GM13976 (cell line): ENCODE measurements around the gene LRRC49.
A peak's percentile ranks its signal among the peaks of the same experiment; 100 is the strongest.

ENCODE experiments used
- DNase-seq: peaks from one replicate; pipeline ENCODE4 v3.0.0; 2012; ENCODE audit warnings: low spot score
- CTCF ChIP-seq: IDR thresholded peaks from 2 replicates; pipeline ENCODE4 v1.5.1; 2012; ENCODE audit warnings: borderline replicate concordance, mild to moderate bottlenecking; ENCODE audit not compliant: insufficient read depth; ENCODE audit errors: extremely low read depth, missing control alignments, control extremely low read depth
- in situ Hi-C: fragments of 300-500 bp; cut with MboI; formaldehyde crosslinking; loops from one replicate; pipeline ENCODE4 v1.12.0; 2022; ENCODE audit warnings: low sequenced_read_pairs, mixed read lengths, inconsistent platforms; ENCODE audit not compliant: unreplicated experiment

The LRRC49 gene

GRCh38 chr15:70880781-70881180 is 11.8 kb upstream of the LRRC49 start:
- DNase-seq, result no peak
- in situ Hi-C loops, result no loop called here
- TF ChIP-seq CTCF, result no peak

DNA sequence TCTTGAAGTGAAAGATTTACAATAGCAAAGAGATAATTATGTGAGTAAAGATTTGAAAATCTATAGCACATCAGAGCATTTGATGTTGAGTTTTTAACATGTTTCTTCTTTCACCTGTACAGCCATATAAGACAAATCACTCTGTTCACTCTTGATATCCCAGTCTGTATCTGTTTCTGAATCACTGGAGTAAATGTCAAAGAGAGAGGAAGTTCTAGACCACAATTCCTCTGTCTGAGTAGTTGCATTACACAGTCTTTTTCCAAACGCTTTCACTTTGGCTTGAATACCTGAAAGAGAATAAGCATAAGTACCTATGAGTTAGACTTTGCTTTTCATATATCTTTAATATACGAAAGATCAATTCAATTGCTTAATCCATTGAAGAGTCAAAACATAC is 10.3 kb upstream of the LRRC49 start:
- in situ Hi-C loops, result no loop called here
- no peak for DNase-seq
- TF ChIP-seq CTCF, result no peak

- in situ Hi-C loops, result no loop called here
- peak; percentile 43 for TF ChIP-seq CTCF
- peak; percentile 41 for DNase-seq
Observed at GRCh38 chr15:70892912-70893560, 410 bp downstream of the LRRC49 start.

GRCh38 chr15:70902107-70902506 is 9.5 kb downstream of the LRRC49 start:
- in situ Hi-C loops, result no loop called here
- no peak for DNase-seq
- TF ChIP-seq CTCF, result no peak

DNA sequence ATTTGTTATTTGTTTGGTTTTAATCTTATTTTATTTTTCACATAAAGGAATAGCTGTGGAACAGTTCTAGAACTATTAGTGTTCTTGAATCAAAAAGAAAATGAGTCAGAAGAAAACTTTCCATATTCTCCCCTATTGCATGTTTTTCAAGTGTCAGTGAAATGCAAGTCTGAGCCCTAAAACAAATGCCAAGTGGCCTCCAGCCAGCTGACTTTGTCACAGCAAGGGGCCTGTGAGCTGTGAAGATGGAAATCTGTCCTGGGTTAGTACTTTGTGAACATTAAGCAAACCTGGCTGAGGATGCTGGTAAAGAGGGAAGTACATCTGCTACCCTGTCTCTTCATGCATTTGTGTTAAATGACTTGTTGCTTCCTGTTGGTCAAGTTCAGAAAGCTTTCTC is 14.2 kb downstream of the LRRC49 start:
- in situ Hi-C loops, result no loop called here
- TF ChIP-seq CTCF, result no peak

DNA sequence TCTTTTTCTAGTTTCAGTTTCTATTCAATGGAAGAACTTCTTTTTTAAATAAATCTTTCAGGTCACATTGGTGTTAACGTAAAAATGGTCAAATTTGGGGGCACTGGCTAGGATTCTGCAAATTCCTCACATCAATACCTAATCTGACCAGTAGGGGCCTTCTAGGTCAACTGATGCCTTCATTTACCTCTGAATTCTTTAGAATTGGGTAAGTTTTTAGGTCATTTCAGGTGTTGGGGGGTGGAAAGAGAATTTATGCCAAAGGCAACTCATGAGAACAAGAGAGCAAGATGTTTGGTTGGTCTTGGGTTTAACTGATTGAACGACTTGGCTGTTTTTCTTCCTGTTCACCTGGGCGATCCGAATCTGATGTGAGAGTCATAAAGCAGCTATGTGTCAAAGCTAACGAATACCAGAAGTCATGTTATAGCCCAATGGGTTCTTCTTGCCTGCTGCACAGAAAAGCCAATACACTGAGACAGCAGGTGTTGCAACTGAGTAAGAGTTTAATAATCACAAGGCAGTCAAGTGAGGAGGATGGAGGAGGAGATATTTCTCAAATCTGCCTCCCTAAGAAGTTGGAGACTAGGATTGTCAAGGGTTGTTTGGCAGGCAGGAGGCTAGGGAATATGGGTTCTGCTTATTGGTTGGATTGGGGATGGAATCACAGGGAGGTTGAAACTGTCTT is 15.3 kb downstream of the LRRC49 start:
- DNase-seq, result no peak
- no peak for TF ChIP-seq CTCF
- in situ Hi-C loops, result no loop called here

More for the DNA sequence above, 14.2 kb downstream of the LRRC49 start:
- DNase-seq, result no peak

DNA sequence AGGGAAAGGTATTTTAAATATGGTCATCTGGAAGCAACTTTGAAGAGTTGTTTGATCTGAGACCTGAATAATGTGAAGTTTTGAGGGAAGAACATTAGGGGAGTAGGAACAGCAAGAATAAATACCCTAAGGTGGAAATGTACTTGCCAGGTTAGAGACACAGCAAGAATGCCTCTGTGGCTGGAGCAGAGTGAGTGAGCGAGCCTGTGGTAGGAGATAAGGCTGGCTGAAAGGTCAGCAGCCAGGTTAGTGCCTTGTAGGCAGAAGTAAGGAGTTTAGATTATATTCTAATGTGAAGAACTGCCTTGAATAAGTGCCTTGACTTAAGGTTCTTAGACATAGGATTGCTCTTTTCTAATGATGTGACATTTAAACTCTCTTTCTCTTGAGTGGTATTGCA is 18.3 kb downstream of the LRRC49 start:
- no peak for TF ChIP-seq CTCF
- in situ Hi-C loops, result no loop called here
- DNase-seq, result no peak
